ENCODE results near the gene NCKAP5.

- TF ChIP-seq POLR2A (IDR thresholded peaks at IDR 0.05) = no peak
- TF ChIP-seq, protein P1, sequence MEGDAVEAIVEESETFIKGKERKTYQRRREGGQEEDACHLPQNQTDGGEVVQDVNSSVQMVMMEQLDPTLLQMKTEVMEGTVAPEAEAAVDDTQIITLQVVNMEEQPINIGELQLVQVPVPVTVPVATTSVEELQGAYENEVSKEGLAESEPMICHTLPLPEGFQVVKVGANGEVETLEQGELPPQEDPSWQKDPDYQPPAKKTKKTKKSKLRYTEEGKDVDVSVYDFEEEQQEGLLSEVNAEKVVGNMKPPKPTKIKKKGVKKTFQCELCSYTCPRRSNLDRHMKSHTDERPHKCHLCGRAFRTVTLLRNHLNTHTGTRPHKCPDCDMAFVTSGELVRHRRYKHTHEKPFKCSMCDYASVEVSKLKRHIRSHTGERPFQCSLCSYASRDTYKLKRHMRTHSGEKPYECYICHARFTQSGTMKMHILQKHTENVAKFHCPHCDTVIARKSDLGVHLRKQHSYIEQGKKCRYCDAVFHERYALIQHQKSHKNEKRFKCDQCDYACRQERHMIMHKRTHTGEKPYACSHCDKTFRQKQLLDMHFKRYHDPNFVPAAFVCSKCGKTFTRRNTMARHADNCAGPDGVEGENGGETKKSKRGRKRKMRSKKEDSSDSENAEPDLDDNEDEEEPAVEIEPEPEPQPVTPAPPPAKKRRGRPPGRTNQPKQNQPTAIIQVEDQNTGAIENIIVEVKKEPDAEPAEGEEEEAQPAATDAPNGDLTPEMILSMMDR (IDR thresholded peaks at IDR 0.05) = no peak
These were observed 75.4 kb downstream of the NCKAP5 start for GRCh38 chr2:133492719-133493380.
